B cell (primary cell): ENCODE results near the gene ESRRA. TPM values are rescaled to one million over a fixed set of nuclear protein-coding genes. Genes with fewer than 3 reads are reported as not detected.

Experiments
- ATAC-seq: fragments of 200-7000 bp; cut with Tn5 transposase; one replicate; pipeline ENCODE4 v1.10.0; 2021; ENCODE audit warnings: low read depth, mild to moderate bottlenecking, moderate number of reproducible peaks, moderate library complexity
- CTCF ChIA-PET: fragments of 350-600 bp; sonication (Branson Sonifier 250); formaldehyde crosslinking; loops from one replicate; lab custom pipeline; 2021; ENCODE audit warnings: antibody characterized with exemption, inconsistent platforms; lab: Charles Lee
- POLR2A ChIA-PET: fragments of 350-600 bp; sonication (Branson Sonifier 250); formaldehyde crosslinking; loops from one replicate; lab custom pipeline; 2021; ENCODE audit warnings: antibody characterized with exemption; lab: Charles Lee
- DNase-seq: peaks from one replicate; pipeline ENCODE4 v3.0.0; 2013
- H2AFZ ChIP-seq: 2 replicates; pipeline ENCODE4 v1.6.1; 2012; ENCODE audit warnings: mild to moderate bottlenecking, low read depth, low read length; ENCODE audit not compliant: insufficient read depth, poor library complexity, severe bottlenecking
- H3K27ac ChIP-seq, 2 donors: 1 replicate in 1 of 2; 2 replicates in 1 of 2; pipeline ENCODE4 v1.5.1; 2012 to 2013; ENCODE audit warnings: low read length in 2 of 2, mild to moderate bottlenecking in 2 of 2, moderate library complexity in 1 of 2
- H3K27me3 ChIP-seq, 4 experiments: fragments of 200-600 bp in 1 of 4; sonication (generic) in 1 of 4; replicated peaks in 1 of 4; 1 replicate in 2 of 4; 2 replicates in 2 of 4; pipeline versions ENCODE4 v1.6.1 to v1.7.0; 2013 to 2016; ENCODE audit warnings: low read length in 3 of 4, mild to moderate bottlenecking in 2 of 4, mixed read lengths in 1 of 4, moderate library complexity in 1 of 4; ENCODE audit not compliant: insufficient read depth in 4 of 4, control insufficient read depth in 3 of 4; ENCODE audit errors: control extremely low read depth in 1 of 4
- H3K36me3 ChIP-seq, 2 experiments: replicated peaks in 1 of 2; 1 replicate in 1 of 2; 2 replicates in 1 of 2; pipeline versions ENCODE4 v1.6.1 to v1.7.1; 2013; ENCODE audit warnings: low read length in 1 of 2; ENCODE audit not compliant: insufficient read depth in 2 of 2, control insufficient read depth in 1 of 2; ENCODE audit errors: control extremely low read depth in 1 of 2, extremely low read depth in 1 of 2
- H3K4me1 ChIP-seq, 2 donors: fragments of 200-600 bp in 1 of 2; sonication (generic) in 1 of 2; 1 replicate in 1 of 2; 2 replicates in 1 of 2; pipeline versions ENCODE4 v1.5.1 to v1.6.1; 2013 to 2017; ENCODE audit warnings: low read length in 2 of 2; ENCODE audit not compliant: control insufficient read depth in 2 of 2, insufficient read depth in 2 of 2
- H3K4me2 ChIP-seq: replicated peaks from 2 replicates; pipeline ENCODE3; 2012; ENCODE audit warnings: mild to moderate bottlenecking, low read depth, low read length; ENCODE audit not compliant: poor library complexity, severe bottlenecking
- H3K4me3 ChIP-seq, 5 experiments: fragments of 200-600 bp in 1 of 5; sonication (generic) in 1 of 5; 1 replicate in 3 of 5; 2 replicates in 2 of 5; pipeline versions ENCODE4 v1.5.1 to v1.7.0; 2011 to 2016; ENCODE audit warnings: low read length in 4 of 5, mild to moderate bottlenecking in 4 of 5, low read depth in 2 of 5, control low read depth in 1 of 5, moderate library complexity in 1 of 5; ENCODE audit not compliant: insufficient read depth in 1 of 5; ENCODE audit errors: control extremely low read depth in 1 of 5, extremely low read depth in 1 of 5
- H3K79me2 ChIP-seq: fragments of 200-600 bp; sonication (generic); one replicate; pipeline ENCODE4 v1.6.0; 2016; ENCODE audit warnings: low read length; ENCODE audit not compliant: control insufficient read depth, insufficient read depth
- H3K9ac ChIP-seq: fragments of 200-600 bp; sonication (generic); 2 replicates; pipeline ENCODE4 v1.6.1; 2017; ENCODE audit warnings: mild to moderate bottlenecking, low read length, moderate library complexity
- H3K9me3 ChIP-seq, 3 donors: one replicate each; pipeline versions ENCODE4 v1.6.1 to v1.7.1; 2013; ENCODE audit warnings: low read length in 2 of 3; ENCODE audit not compliant: control insufficient read depth in 2 of 3, insufficient read depth in 1 of 3; ENCODE audit errors: control extremely low read depth in 1 of 3
- H4K20me1 ChIP-seq: 2 replicates; pipeline ENCODE4 v1.6.0; 2012; ENCODE audit warnings: mild to moderate bottlenecking, low read length; ENCODE audit not compliant: insufficient read depth, control insufficient read depth, poor library complexity, severe bottlenecking
- H3K27ac Mint-ChIP-seq: one replicate; pipeline ENCODE4 v1.8.0; 2021; ENCODE audit warnings: mixed read lengths
- H3K27me3 Mint-ChIP-seq: one replicate; pipeline ENCODE4 v1.8.0; 2021; ENCODE audit warnings: mixed read lengths
- H3K4me1 Mint-ChIP-seq: one replicate; pipeline ENCODE4 v1.8.0; 2021; ENCODE audit warnings: mixed read lengths
- H3K4me3 Mint-ChIP-seq: one replicate; pipeline ENCODE4 v1.8.0; 2021; ENCODE audit warnings: mixed read lengths
- H3K9me3 Mint-ChIP-seq: one replicate; pipeline ENCODE4 v1.8.0; 2022; ENCODE audit warnings: mixed read lengths; ENCODE audit not compliant: insufficient read depth
- CTCF ChIP-seq: fragments of 200-600 bp; IDR thresholded peaks from one replicate; pipeline ENCODE4 v1.8.0; 2022; ENCODE audit warnings: antibody characterized with exemption, mild to moderate bottlenecking
- EZH2 ChIP-seq: IDR thresholded peaks from 2 replicates; pipeline ENCODE4 v1.6.1; 2012; ENCODE audit warnings: borderline replicate concordance, low read depth, mild to moderate bottlenecking, moderate library complexity, low read length; ENCODE audit not compliant: insufficient read depth, poor library complexity, severe bottlenecking
- whole genome bisulfite sequencing: methylation state at CpG from one replicate; pipeline ENCODE4 v1.1.5; 2013; ENCODE audit warnings: missing lambda C conversion rate; ENCODE audit not compliant: insufficient coverage; 5-methylcytosine and 5-hydroxymethylcytosine counted together
- intact Hi-C: fragments of 100-400 bp; cut with micrococcal nuclease; formaldehyde crosslinking; loops from one replicate; pipeline ENCODE4 v1.10.0; 2022
- polyA plus RNA-seq: library from polyadenylated mRNA; depleted of rRNA; stranded (reverse); fragments of >200 nt; gene quantifications from 2 replicates; pipeline ENCODE4 v1.2.3, GENCODE V29; 2012
- total RNA-seq, 2 donors: library from RNA; stranded (reverse); fragments of 120-200 nt in 1 of 2; gene quantifications; 1 replicate in 1 of 2; 2 replicates in 1 of 2; pipeline versions ENCODE4 v1.2.3 to v1.2.4, GENCODE V29; 2013 to 2022

Gene ESRRA
- total and polyA plus RNA-seq, 2 donors (not counting 1 experiment from before 2014, with no cell fraction given) = 16.3 to 39.6 TPM

GRCh38 chr11:64261556-64262080, 43.7 kb upstream of the ESRRA start:
- Histone ChIP-seq H4K20me1 (no peaks in the 10 kb centered on the region), H3K27me3 (no peaks in the 10 kb centered on the region), H3K4me3 (no peak overlapping the region), H3K27ac (no peak overlapping the region), H2AFZ (no peak overlapping the region), H3K9me3 (no peaks in the 10 kb centered on the region), H3K36me3 (no peaks in the 10 kb centered on the region), H3K4me1 (no peaks in the 10 kb centered on the region), H3K79me2 (no peaks in the 10 kb centered on the region), H3K9ac (no peak overlapping the region), H3K4me2 (no peak overlapping the region)
- DNase-seq (no peak), ATAC-seq (no peak)
- H3K27ac Mint-ChIP-seq = no peak overlapping the region
- POLR2A ChIA-PET = interaction anchor here (0.6 kb wide), 1 partner anchor 31 kb away, joined by 7 read pairs; no protein-coding TSS in a partner anchor
- H3K4me1 Mint-ChIP-seq = no peaks in the 10 kb centered on the region
- no peak overlapping the region for H3K4me3 Mint-ChIP-seq
- 99% methylated on average over 18 of the region's 18 CpGs for WGBS
- CTCF ChIA-PET = interaction anchor here (1.1 kb wide), 1 partner anchor 57 kb away, joined by 4 read pairs; no protein-coding TSS in a partner anchor
- no peaks in the 10 kb centered on the region for H3K9me3 Mint-ChIP-seq
- intact Hi-C loops = no loop called here
- H3K27me3 Mint-ChIP-seq = no peaks in the 10 kb centered on the region
- TF ChIP-seq EZH2 (no peak), CTCF (no peak)

DNA sequence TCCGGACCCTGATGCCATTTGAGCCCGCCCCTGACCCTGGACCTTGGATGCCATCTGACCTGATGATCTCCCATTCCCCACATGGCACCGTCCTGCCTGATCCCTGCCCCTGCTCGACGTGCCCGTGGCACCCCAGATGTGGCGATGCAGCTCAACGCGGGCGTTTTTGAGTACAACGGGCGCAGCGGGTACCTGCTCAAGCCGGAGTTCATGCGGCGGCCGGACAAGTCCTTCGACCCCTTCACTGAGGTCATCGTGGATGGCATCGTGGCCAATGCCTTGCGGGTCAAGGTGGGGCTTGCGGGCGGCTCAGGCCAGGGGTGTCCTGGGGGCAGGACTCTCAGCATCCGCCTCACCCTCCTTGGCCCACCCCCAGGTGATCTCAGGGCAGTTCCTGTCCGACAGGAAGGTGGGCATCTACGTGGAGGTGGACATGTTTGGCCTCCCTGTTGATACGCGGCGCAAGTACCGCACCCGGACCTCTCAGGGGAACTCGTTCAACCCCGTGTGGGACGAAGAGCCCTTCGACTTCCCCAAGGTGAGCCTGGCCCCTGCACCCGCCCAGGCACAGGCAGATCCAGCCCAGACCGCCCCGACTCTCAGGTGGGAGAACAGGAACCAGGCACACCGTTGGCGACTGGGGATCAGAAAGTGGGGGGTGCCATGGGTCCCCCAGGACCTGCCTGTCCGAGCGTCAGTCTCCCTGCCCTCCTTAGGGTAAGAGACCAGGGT, 42.9 kb upstream of the ESRRA start:
- H3K4me1 Mint-ChIP-seq = no peaks in the 10 kb centered on the region
- ATAC-seq (no peak), DNase-seq (no peak)
- TF ChIP-seq EZH2 (no peak), CTCF (no peak)
- H3K27ac Mint-ChIP-seq = no peak overlapping the region
- H3K4me1 ChIP-seq = no peaks in the 10 kb centered on the region
- no peaks in the 10 kb centered on the region for H4K20me1 ChIP-seq
- intact Hi-C loops = no loop called here
- no peak overlapping the region for H3K27ac ChIP-seq
- no peaks in the 10 kb centered on the region for H3K27me3 Mint-ChIP-seq
- no peaks in the 10 kb centered on the region for H3K27me3 ChIP-seq
- no peak overlapping the region for H3K4me3 ChIP-seq
- no peak overlapping the region for H3K4me3 Mint-ChIP-seq
- ChIA-PET CTCF (interaction anchor here (1.1 kb wide), 1 partner anchor 58 kb away, joined by 4 read pairs; no protein-coding TSS in a partner anchor), POLR2A (no interaction called here)
- H3K36me3 ChIP-seq = no peaks in the 10 kb centered on the region
- no peaks in the 10 kb centered on the region for H3K9me3 ChIP-seq
- H3K4me2 ChIP-seq = no peak overlapping the region
- no peaks in the 10 kb centered on the region for H3K79me2 ChIP-seq
- no peak overlapping the region for H2AFZ ChIP-seq
- WGBS = 96% methylated on average over 42 of the region's 42 CpGs
- H3K9ac ChIP-seq = no peak overlapping the region
- H3K9me3 Mint-ChIP-seq = no peaks in the 10 kb centered on the region
